Measurements from ENCODE around the gene OSBPL5. TPM values are rescaled to one million over a fixed set of nuclear protein-coding genes. Genes with fewer than 3 reads are reported as not detected.

Gene OSBPL5
- total RNA-seq, 1 experiment from 2014 or later: 115 TPM

- no peak for DNase-seq (ENCODE audit: unreplicated experiment)
- Mint-ChIP-seq H3K4me3 (ENCODE audit: unreplicated experiment) (no peak overlapping the region), H3K4me1 (ENCODE audit: insufficient read depth, unreplicated experiment) (peaks cover 7% of the 10 kb centered on the region), H3K27ac (ENCODE audit: low read depth, unreplicated experiment) (no peak overlapping the region), H3K36me3 (ENCODE audit: insufficient read depth, unreplicated experiment) (peaks cover 42% of the 10 kb centered on the region), H3K27me3 (ENCODE audit: insufficient read depth, unreplicated experiment) (peaks cover under 1% of the 10 kb centered on the region), H3K9me3 (ENCODE audit: unreplicated experiment) (no peaks in the 10 kb centered on the region)
- no TSS peak for BruUV-seq (replicated peaks)
- POLR2A ChIA-PET: interaction anchor here (0.8 to 2.3 kb wide), 7 partner anchors 11 to 107 kb away, joined by 3 to 18 read pairs (median 3); no protein-coding TSS in a partner anchor
- intact Hi-C loops (cut with micrococcal nuclease): no loop called here
- no peak for TF ChIP-seq CTCF (IDR thresholded peaks at IDR 0.05; ENCODE audit: unreplicated experiment)
- CTCF ChIA-PET: interaction anchor here (0.7 to 12.3 kb wide), 6 partner anchors 10 to 62 kb away, joined by 3 to 160 read pairs (median 4); partner anchors contain the start of gene CARS1
These were observed 79.0 kb downstream of the OSBPL5 start for GRCh38 chr11:3086114-3086513.

GRCh38 chr11:3085052-3085451, 80.1 kb downstream of the OSBPL5 start:
- TF ChIP-seq CTCF (IDR thresholded peaks at IDR 0.05; ENCODE audit: unreplicated experiment): no peak
- POLR2A ChIA-PET: interaction anchor here (0.7 to 2.3 kb wide), 12 partner anchors 8 to 106 kb away, joined by 3 to 18 read pairs (median 3); partner anchors contain the start of gene CARS1
- no peak for DNase-seq (ENCODE audit: unreplicated experiment)
- intact Hi-C loops (cut with micrococcal nuclease): no loop called here
- Mint-ChIP-seq H3K4me3 (ENCODE audit: unreplicated experiment) (no peak overlapping the region), H3K36me3 (ENCODE audit: insufficient read depth, unreplicated experiment) (peaks cover 42% of the 10 kb centered on the region), H3K27ac (ENCODE audit: low read depth, unreplicated experiment) (no peak overlapping the region), H3K9me3 (ENCODE audit: unreplicated experiment) (no peaks in the 10 kb centered on the region), H3K4me1 (ENCODE audit: insufficient read depth, unreplicated experiment) (peaks cover 9% of the 10 kb centered on the region), H3K27me3 (ENCODE audit: insufficient read depth, unreplicated experiment) (peaks cover 10% of the 10 kb centered on the region)
- CTCF ChIA-PET: interaction anchor here (0.6 to 12.3 kb wide), 7 partner anchors 9 to 191 kb away, joined by 3 to 160 read pairs (median 3); no protein-coding TSS in a partner anchor
- BruUV-seq (replicated peaks): no TSS peak

GRCh38 chr11:3083321-3083720, 81.8 kb downstream of the OSBPL5 start:
- intact Hi-C loops (cut with micrococcal nuclease): no loop called here
- Mint-ChIP-seq H3K36me3 (ENCODE audit: insufficient read depth, unreplicated experiment) (peaks cover 28% of the 10 kb centered on the region), H3K4me3 (ENCODE audit: unreplicated experiment) (no peak overlapping the region), H3K9me3 (ENCODE audit: unreplicated experiment) (no peaks in the 10 kb centered on the region), H3K27me3 (ENCODE audit: insufficient read depth, unreplicated experiment) (peaks cover 10% of the 10 kb centered on the region), H3K27ac (ENCODE audit: low read depth, unreplicated experiment) (no peak overlapping the region), H3K4me1 (ENCODE audit: insufficient read depth, unreplicated experiment) (peaks cover 12% of the 10 kb centered on the region)
- no TSS peak for BruUV-seq (replicated peaks)
- CTCF ChIA-PET: interaction anchor here (0.7 to 12.3 kb wide), 4 partner anchors 46 to 548 kb away, joined by 3 to 160 read pairs (median 4); no protein-coding TSS in a partner anchor
- no peak for TF ChIP-seq CTCF (IDR thresholded peaks at IDR 0.05; ENCODE audit: unreplicated experiment)
- no peak for DNase-seq (ENCODE audit: unreplicated experiment)
- POLR2A ChIA-PET: interaction anchor here (0.7 to 2.3 kb wide), 2 partner anchors 26 to 126 kb away, joined by 3 to 11 read pairs; partner anchors contain the start of gene CARS1

- CTCF ChIA-PET: interaction anchor here (0.7 to 1.0 kb wide), 2 partner anchors 9 to 31 kb away, joined by 3 read pairs; no protein-coding TSS in a partner anchor
- no peak overlapping the region for H3K27ac Mint-ChIP-seq (ENCODE audit: low read depth, unreplicated experiment)
These were observed 83.7 kb downstream of the OSBPL5 start for GRCh38 chr11:3081386-3081751.

More at GRCh38 chr11:3081386-3081751, 83.7 kb downstream of the OSBPL5 start:
- Mint-ChIP-seq H3K9me3 (ENCODE audit: unreplicated experiment) (no peaks in the 10 kb centered on the region), H3K4me1 (ENCODE audit: insufficient read depth, unreplicated experiment) (peaks cover 8% of the 10 kb centered on the region), H3K36me3 (ENCODE audit: insufficient read depth, unreplicated experiment) (peaks cover 10% of the 10 kb centered on the region), H3K4me3 (ENCODE audit: unreplicated experiment) (no peak overlapping the region), H3K27me3 (ENCODE audit: insufficient read depth, unreplicated experiment) (peaks cover 10% of the 10 kb centered on the region)
- no peak for DNase-seq (ENCODE audit: unreplicated experiment)
- intact Hi-C loops (cut with micrococcal nuclease): no loop called here
- TF ChIP-seq CTCF (IDR thresholded peaks at IDR 0.05; ENCODE audit: unreplicated experiment): no peak
- no TSS peak for BruUV-seq (replicated peaks)
- POLR2A ChIA-PET: interaction anchor here (1.0 to 1.2 kb wide), 2 partner anchors 32 to 46 kb away, joined by 3 read pairs; no protein-coding TSS in a partner anchor

All from MCF 10A (cell line).